Activated T-cell treated with anti-CD3 and anti-CD28 coated beads, Interleukin-2, amount 50 U/mL, for 24 hours (primary cell): Measurements from ENCODE around the gene ANKRD44.
"Not testable (repeated sequence)": the region's sequence is repeated elsewhere in the genome, so short reads cannot be mapped to it uniquely, and the experiment has no call there.

ENCODE experiments used
- DNase-seq: peaks from one replicate; pipeline ENCODE4 v3.0.0-alpha.2; 2020
- H3K27ac Mint-ChIP-seq: 2 replicates; pipeline ENCODE4 v1.8.0; 2020; ENCODE audit warnings: mild to moderate bottlenecking, mixed read lengths
- H3K27me3 Mint-ChIP-seq: 2 replicates; pipeline ENCODE4 v1.8.0; 2020; ENCODE audit warnings: mixed read lengths
- H3K36me3 Mint-ChIP-seq: 2 replicates; pipeline ENCODE4 v1.8.0; 2020; ENCODE audit warnings: low read depth, mixed read lengths
- H3K4me1 Mint-ChIP-seq: 2 replicates; pipeline ENCODE4 v1.8.0; 2020; ENCODE audit warnings: low read depth, mixed read lengths
- H3K4me3 Mint-ChIP-seq: 2 replicates; pipeline ENCODE4 v1.8.0; 2020; ENCODE audit warnings: mild to moderate bottlenecking, moderate library complexity, mixed read lengths
- H3K9me3 Mint-ChIP-seq: 2 replicates; pipeline ENCODE4 v1.8.0; 2020; ENCODE audit warnings: mixed read lengths

Gene ANKRD44

DNA sequence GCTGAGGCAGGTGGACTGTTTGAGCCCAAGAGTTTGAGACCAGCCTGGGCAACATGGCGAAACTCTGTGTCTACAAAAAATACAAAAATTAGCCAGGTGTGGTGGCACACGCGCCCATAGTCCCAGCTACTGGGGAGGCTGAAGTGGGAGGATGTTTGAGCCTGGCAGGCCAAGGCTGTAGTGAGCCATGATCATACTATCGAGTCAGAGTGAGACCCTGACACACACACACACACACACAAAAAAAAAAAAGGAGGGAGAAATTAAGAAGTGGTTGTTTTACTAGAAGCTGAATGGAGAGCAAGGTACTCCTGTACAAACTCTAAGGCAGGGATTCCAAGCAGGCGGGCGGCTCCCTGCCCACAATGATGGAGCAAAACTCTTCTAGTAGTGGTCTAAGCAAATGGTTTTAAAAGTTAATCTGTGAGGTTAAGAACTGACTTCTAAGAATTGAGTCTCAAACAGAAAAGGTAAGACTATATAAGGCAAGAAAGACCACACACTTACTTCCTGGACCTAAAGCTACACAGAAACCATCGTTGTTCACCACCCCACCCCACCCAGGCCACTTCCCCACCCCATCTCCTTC lies 2.6 kb downstream of the ANKRD44 start:
- peak; percentile 75 for DNase-seq
- Mint-ChIP-seq H3K4me1 (peaks cover 80% of the 10 kb centered on the region), H3K9me3 (no peaks in the 10 kb centered on the region), H3K27ac (peak overlapping the region; percentile 97), H3K4me3 (peak overlapping the region; percentile 96), H3K36me3 (peaks cover 48% of the 10 kb centered on the region), H3K27me3 (no peaks in the 10 kb centered on the region)

DNA sequence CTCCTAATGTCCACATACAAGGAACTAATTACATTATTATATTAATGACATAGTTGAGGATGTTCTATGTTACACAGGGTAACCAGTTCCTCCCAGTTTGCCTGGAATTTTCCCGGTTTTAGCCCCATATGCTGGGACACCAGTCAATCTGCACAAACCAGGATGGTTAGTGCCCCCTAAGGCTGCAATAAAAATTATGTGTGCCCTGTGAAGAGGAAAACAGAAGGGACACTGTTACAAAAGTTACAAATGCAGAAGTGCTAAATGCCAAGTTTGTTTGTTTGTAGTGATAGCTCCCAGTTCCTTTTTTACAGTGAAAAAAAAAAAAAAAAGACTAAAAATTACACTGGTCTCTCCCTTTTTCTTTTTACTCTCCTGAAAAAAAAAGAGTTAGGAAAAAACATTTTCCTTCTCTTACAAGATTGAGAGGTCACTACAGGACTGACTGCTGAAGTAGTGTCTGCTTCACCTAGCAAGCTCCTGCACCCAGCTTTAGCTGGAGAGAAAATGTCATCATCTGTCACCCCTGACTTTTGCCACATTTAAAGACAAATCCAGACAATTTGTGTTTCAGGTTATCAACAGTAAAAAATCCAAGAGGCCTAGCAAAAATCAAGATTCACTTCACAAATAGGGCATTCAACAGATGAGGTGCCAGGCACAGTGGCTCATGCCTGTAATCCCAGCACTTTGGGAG lies 3.2 kb downstream of the ANKRD44 start:
- H3K27ac Mint-ChIP-seq: peak overlapping the region; percentile 97
- H3K9me3 Mint-ChIP-seq: no peaks in the 10 kb centered on the region
- H3K36me3 Mint-ChIP-seq: peaks cover 55% of the 10 kb centered on the region
- peak overlapping the region; percentile 96 for H3K4me3 Mint-ChIP-seq
- peaks cover 80% of the 10 kb centered on the region for H3K4me1 Mint-ChIP-seq
- H3K27me3 Mint-ChIP-seq: no peaks in the 10 kb centered on the region
- no peak for DNase-seq

DNA sequence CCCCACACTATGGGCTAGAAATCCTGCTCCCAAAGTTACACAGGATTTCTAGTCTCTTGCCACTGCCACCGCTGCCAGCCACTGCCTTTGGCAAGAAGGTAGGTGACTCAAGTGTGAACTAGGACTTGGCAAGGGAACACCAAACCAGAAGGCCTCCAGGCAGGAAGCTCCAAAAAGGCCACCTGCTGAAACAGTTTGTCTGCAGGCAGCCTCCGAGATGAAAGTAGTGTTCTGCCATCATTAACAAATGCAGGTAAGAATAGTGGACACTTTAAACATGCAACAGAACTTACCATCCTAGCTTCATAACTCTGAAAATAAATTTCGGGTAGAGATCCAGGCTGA lies 3.9 kb downstream of the ANKRD44 start:
- peaks cover 60% of the 10 kb centered on the region for H3K36me3 Mint-ChIP-seq
- peak overlapping the region; percentile 97 for H3K27ac Mint-ChIP-seq
- no peaks in the 10 kb centered on the region for H3K9me3 Mint-ChIP-seq
- H3K4me3 Mint-ChIP-seq: peak overlapping the region; percentile 96
- H3K27me3 Mint-ChIP-seq: no peaks in the 10 kb centered on the region
- peaks cover 79% of the 10 kb centered on the region for H3K4me1 Mint-ChIP-seq
- peak; percentile 61 for DNase-seq

DNA sequence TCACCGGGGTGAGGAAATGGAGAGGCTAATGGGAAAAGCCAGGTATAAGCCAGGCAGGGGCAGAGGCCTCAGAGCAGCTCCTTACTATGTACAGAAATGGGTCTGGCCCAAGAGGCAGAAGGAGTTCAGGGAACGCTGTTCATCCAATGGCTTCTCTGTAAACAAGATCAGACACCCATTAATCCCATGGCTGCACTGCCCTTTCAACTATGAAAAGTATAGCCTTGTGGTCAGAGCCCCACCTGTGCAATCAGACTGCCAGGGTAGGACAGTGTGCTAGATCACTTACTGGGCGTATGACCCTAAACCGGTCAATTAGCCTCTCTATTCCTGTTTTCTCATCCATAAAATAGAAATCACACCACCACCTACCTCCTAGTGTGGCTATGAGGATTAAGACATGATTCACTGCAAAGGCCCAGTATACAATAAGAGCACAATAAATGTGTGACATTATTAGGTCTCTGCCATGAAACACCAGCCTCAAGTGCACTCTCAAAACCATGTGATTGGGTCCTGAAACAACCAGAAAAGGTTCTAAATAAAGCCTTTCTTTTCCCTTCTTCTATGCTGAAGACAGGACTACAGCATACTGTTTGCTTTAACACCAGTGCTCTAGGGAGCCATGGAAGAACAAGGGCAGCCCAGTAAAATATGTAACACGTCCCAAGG lies 4.4 kb downstream of the ANKRD44 start:
- H3K9me3 Mint-ChIP-seq: no peaks in the 10 kb centered on the region
- H3K4me3 Mint-ChIP-seq: peak overlapping the region; percentile 96
- peak overlapping the region; percentile 97 for H3K27ac Mint-ChIP-seq
- peaks cover 79% of the 10 kb centered on the region for H3K4me1 Mint-ChIP-seq
- no peaks in the 10 kb centered on the region for H3K27me3 Mint-ChIP-seq
- H3K36me3 Mint-ChIP-seq: peaks cover 63% of the 10 kb centered on the region
- no peak for DNase-seq

DNA sequence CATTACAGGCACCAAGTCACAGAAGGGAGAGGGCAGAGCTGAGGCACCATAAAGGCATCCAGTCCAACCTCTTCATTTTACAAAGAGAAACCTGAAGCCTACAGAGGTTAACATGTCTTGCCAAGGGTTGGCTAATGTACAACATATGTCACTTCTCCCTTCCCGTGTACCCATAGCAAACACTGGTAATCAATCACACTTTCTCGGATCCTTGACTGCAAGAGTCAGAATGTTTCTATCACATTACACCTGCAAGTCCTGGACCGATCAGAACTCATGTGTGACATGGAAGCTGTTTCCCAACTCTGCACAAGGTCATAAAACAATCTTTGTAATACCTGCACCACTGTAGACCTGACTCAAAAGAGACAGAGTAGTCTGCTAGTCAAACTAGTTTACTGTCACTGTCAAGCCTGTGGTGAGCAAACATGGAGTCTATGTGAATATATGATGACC lies 6.0 kb downstream of the ANKRD44 start:
- peak overlapping the region; percentile 96 for H3K4me3 Mint-ChIP-seq

DNA sequence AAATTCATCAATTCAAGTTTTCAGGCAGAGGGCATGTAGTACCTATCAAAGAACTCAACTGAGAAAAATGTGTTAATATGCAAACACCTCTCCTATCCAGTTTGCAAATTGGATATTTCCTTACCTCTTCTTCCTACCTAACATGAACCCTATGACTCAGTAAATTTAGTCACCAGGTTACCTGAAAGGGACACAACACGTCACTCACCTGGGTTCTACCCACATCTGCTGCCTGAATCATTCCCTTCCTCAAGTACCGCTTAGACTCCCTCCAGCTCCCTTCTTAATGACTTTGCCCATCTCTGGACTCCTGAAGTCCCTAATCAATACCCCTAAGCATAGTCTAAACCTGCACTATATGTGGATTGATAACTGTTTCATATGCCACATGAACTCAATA lies 10.4 kb downstream of the ANKRD44 start:
- H3K27ac Mint-ChIP-seq: peak overlapping the region; percentile 99
- H3K4me1 Mint-ChIP-seq: peaks cover 96% of the 10 kb centered on the region
- H3K27me3 Mint-ChIP-seq: no peaks in the 10 kb centered on the region
- H3K36me3 Mint-ChIP-seq: peaks cover 77% of the 10 kb centered on the region
- no peak overlapping the region for H3K4me3 Mint-ChIP-seq
- DNase-seq: no peak
- H3K9me3 Mint-ChIP-seq: no peaks in the 10 kb centered on the region

More for the DNA sequence above, 6.0 kb downstream of the ANKRD44 start:
- no peak for DNase-seq
- Mint-ChIP-seq H3K27ac (peak overlapping the region; percentile 97), H3K4me1 (peaks cover 93% of the 10 kb centered on the region), H3K36me3 (peaks cover 71% of the 10 kb centered on the region), H3K9me3 (no peaks in the 10 kb centered on the region), H3K27me3 (no peaks in the 10 kb centered on the region)

DNA sequence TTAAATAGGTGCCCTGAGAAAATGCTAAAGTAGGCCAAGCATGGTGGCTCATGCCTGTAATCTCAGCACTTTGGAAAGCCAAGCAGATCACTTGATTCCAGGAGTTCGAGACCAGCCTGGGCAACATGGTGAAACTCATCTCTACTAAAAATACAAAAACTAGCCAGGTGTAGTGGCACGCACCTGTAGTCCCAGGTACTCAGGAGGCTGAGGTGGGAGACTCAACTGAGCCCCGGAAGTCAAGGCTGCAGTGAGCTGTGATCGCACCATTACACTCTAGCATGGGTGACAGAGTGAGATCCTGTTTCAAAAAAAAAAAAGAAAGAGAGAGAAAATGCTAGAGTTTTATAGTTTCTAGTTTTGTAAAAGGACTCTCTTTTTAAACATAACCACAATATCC lies 12.0 kb downstream of the ANKRD44 start:
- Mint-ChIP-seq H3K27ac (peak overlapping the region; percentile 99), H3K4me3 (peak overlapping the region; percentile 74), H3K9me3 (no peaks in the 10 kb centered on the region), H3K4me1 (peaks cover 98% of the 10 kb centered on the region), H3K36me3 (peaks cover 80% of the 10 kb centered on the region), H3K27me3 (no peaks in the 10 kb centered on the region)
- DNase-seq: no peak

DNA sequence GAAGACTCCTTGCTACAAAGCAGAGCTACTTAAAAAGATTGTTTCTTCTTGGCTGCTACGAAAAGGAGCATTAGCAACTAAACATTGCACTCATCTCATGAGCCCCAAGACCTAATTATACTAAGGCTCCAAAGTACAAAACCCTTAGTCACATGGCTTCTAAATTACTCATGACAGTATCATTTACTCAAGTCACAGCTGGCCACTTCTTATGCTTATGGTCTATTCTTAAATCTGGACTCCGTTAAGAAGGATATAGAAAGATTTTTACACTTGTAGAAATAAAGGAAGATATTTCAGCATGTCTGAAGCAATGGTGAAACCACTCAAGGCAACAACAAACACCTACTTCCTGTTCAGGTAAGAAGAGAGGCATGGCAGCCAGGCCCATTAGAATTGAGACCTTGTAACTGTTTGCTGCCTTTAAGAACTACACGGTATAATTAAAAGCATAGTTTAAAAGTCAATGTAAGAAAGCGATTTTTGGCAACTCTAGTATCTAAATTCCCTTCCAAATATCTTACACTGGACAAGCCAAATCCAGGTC lies 12.7 kb downstream of the ANKRD44 start:
- DNase-seq: no peak
- H3K4me1 Mint-ChIP-seq: peaks cover 99% of the 10 kb centered on the region
- H3K27me3 Mint-ChIP-seq: no peaks in the 10 kb centered on the region
- peak overlapping the region; percentile 74 for H3K4me3 Mint-ChIP-seq
- peaks cover 76% of the 10 kb centered on the region for H3K36me3 Mint-ChIP-seq
- no peaks in the 10 kb centered on the region for H3K9me3 Mint-ChIP-seq
- H3K27ac Mint-ChIP-seq: peak overlapping the region; percentile 99

DNA sequence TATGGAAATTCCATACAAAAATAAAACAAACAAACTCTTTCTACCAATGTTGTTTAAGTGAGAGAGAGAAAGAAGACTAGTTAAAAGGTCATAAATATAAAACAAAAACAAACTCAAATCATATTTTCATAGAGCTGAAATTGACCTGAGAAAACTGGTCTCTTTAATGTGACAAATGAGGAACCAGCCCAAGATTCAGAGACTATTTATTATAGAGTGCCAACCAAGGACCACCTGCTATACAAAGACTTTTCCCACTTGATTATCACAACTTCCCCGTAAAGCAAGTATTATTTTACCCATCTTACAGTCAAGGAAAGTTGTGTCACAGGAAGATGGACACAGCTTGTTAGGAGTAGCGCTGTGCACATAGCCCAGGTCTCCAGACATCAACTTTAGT lies 13.3 kb downstream of the ANKRD44 start:
- Mint-ChIP-seq H3K27ac (peak overlapping the region; percentile 99), H3K4me1 (peaks cover 99% of the 10 kb centered on the region), H3K27me3 (no peaks in the 10 kb centered on the region), H3K36me3 (peaks cover 77% of the 10 kb centered on the region), H3K4me3 (peak overlapping the region; percentile 74), H3K9me3 (no peaks in the 10 kb centered on the region)
- DNase-seq: no peak

DNA sequence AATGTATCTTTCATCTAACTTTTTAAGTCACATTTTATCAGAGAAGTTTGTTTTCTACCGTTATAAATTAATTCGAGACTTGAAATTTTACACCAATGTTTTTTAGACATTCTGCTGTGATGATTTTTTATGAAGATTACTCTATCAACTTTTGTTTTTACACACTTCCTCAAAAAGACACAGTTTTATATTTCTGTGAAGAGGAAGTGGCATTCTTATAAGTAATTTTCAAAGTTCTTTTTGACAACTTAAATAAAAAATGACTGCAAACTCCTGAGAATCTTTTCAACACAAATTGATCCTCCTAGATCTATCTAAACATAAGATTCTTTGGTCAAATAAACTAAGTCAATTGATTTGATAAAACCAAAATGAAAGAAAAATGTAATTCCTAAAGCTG lies 13.7 kb downstream of the ANKRD44 start:
- H3K9me3 Mint-ChIP-seq: peaks cover 1% of the 10 kb centered on the region
- no peak for DNase-seq
- peaks cover 100% of the 10 kb centered on the region for H3K4me1 Mint-ChIP-seq
- peak overlapping the region; percentile 99 for H3K27ac Mint-ChIP-seq
- H3K36me3 Mint-ChIP-seq: peaks cover 78% of the 10 kb centered on the region
- H3K27me3 Mint-ChIP-seq: no peaks in the 10 kb centered on the region
- peak overlapping the region; percentile 74 for H3K4me3 Mint-ChIP-seq

DNA sequence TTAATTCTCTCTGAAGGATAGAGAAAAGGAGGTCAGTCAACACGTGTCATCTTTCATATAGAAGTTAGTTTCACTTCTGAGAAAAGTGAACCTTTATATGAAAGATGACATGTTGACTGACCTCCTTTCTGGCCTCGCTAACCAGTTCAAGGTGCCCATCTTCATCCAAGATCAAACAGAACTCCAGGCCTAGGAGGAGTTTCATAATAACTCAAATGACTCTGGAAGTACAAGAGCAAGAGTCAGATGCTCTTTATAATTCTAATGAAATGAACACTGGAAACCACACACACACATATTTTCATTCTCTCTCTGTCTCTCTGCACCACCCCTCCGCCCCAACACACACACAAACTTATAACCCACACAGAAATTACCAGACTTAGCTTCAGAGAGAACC lies 16.3 kb downstream of the ANKRD44 start:
- no peaks in the 10 kb centered on the region for H3K27me3 Mint-ChIP-seq
- peaks cover 72% of the 10 kb centered on the region for H3K36me3 Mint-ChIP-seq
- peaks cover 4% of the 10 kb centered on the region for H3K9me3 Mint-ChIP-seq
- H3K27ac Mint-ChIP-seq: peak overlapping the region; percentile 99
- peak overlapping the region; percentile 71 for H3K4me3 Mint-ChIP-seq
- H3K4me1 Mint-ChIP-seq: peaks cover 94% of the 10 kb centered on the region
- no peak for DNase-seq

DNA sequence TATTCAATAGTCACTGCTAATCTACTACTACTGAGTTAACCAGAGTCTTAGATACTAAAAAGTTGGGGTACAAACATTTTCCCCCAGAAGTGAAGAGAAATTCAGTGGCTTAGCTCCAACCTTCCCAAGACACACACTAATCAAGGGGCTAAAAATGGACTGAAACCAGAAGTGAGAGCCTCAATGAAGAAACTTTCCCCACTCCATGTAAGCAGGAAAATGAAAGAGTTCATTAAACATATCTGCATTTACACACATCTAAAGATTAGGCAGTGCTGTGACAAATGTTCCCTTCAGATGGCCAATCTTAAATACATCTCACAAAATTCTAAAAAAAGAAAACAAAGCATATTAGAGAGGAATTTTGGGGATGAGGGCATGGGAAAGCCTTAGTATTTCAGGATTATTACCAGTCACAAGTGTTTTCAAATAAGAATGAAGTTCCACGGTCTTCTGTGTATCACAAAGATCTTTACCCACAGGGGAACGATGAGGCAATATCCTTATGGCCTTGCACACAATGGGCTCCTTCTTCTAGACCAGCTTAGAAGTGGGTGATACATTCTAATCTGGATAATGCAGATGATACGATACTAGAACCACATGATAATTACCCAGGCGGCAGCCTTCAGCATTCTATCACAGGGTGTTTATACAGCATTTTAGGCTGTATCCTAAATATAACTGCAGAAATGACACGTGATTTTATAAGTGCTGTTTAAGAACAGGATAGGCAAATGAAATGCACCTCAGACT lies 17.1 kb downstream of the ANKRD44 start:
- Mint-ChIP-seq H3K27ac (peak overlapping the region; percentile 99), H3K36me3 (peaks cover 67% of the 10 kb centered on the region), H3K9me3 (peaks cover 4% of the 10 kb centered on the region), H3K4me1 (peaks cover 92% of the 10 kb centered on the region), H3K4me3 (peak overlapping the region; percentile 71), H3K27me3 (no peaks in the 10 kb centered on the region)
- DNase-seq: no peak

DNA sequence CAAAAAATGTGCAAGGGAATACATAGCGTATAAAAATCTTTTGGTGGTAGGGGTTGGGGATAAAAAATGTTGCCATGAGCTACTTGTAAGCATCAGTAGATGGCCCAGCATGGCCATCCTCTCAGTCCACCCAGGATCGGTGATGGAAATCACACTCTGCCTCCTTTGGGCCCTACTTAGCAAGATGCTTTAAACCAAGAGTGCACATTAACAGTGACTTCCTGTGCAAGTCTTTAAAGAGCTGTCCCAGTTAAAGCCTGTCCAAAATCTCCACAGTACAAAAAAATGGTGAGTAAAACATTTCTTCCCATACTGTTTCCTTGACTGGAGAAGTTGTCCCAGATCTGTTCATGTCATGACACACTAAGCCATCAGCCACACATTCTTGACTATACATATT lies 18.0 kb downstream of the ANKRD44 start:
- no peak for DNase-seq
- Mint-ChIP-seq H3K27me3 (no peaks in the 10 kb centered on the region), H3K9me3 (peaks cover 4% of the 10 kb centered on the region), H3K27ac (peak overlapping the region; percentile 99), H3K4me3 (peak overlapping the region; percentile 71), H3K4me1 (peaks cover 92% of the 10 kb centered on the region), H3K36me3 (peaks cover 59% of the 10 kb centered on the region)

DNA sequence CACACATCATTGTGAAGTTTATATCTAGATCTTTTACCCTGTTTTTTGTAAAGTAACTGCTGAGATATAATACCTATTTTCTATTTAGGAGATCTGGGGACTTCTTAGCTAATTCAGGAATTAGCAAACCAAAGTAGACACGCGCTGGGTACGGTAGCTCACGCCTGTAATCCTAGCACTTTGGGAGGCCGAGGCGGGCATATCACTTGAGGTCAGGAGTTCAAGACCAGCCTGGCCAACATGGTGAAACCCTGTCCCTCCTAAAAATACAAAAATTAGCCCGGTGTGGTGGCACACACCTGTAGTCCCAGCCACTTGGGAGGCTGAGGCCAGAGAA lies 23.0 kb downstream of the ANKRD44 start:
- not testable (repeated sequence) for H3K27me3 Mint-ChIP-seq, H3K9me3 Mint-ChIP-seq, DNase-seq
- H3K36me3 Mint-ChIP-seq: peaks cover 38% of the 10 kb centered on the region
- H3K4me1 Mint-ChIP-seq: peaks cover 85% of the 10 kb centered on the region
- peak overlapping the region; percentile 98 for H3K27ac Mint-ChIP-seq
- peak overlapping the region; percentile 63 for H3K4me3 Mint-ChIP-seq
